ENCODE measurements around the gene FBXO4. TPM values are rescaled to one million over a fixed set of nuclear protein-coding genes. Genes with fewer than 3 reads are reported as not detected.
"Not testable (repeated sequence)": the region's sequence is repeated elsewhere in the genome, so short reads cannot be mapped to it uniquely, and the experiment has no call there.

FBXO4 gene
- total RNA-seq, 4 donors from 2014 or later: 8.7 to 16.4 (median 9.9) TPM

DNA sequence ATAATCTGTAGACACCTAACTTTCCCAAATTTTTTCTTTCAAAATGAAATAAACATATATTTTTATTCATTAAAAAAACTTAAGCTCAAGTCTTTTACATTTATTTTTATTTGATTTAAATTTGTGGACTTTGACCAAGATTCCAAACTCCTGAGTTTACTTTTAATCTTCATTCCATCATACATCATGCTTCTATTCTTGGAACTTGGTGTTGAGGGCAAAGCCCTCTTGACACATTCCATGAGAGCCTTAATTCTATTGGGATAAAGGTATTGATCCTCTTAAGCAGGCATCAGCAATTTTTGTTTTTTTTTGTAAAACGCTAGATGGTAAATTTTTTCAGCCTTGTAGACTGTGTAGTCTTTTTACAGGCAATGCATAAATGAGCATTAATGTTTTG, 53.6 kb downstream of the FBXO4 start:
- H3K4me3 ChIP-seq: no peak overlapping the region
- no peaks in the 10 kb centered on the region for H3K9me3 ChIP-seq
- no peaks in the 10 kb centered on the region for H3K36me3 ChIP-seq
- no peak for TF ChIP-seq POLR2AphosphoS5 (IDR thresholded peaks at IDR 0.05)
- TF ChIP-seq, protein P1, sequence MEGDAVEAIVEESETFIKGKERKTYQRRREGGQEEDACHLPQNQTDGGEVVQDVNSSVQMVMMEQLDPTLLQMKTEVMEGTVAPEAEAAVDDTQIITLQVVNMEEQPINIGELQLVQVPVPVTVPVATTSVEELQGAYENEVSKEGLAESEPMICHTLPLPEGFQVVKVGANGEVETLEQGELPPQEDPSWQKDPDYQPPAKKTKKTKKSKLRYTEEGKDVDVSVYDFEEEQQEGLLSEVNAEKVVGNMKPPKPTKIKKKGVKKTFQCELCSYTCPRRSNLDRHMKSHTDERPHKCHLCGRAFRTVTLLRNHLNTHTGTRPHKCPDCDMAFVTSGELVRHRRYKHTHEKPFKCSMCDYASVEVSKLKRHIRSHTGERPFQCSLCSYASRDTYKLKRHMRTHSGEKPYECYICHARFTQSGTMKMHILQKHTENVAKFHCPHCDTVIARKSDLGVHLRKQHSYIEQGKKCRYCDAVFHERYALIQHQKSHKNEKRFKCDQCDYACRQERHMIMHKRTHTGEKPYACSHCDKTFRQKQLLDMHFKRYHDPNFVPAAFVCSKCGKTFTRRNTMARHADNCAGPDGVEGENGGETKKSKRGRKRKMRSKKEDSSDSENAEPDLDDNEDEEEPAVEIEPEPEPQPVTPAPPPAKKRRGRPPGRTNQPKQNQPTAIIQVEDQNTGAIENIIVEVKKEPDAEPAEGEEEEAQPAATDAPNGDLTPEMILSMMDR (IDR thresholded peaks at IDR 0.05): no peak
- no peak for TF ChIP-seq POLR2A (IDR thresholded peaks at IDR 0.05)
- no peaks in the 10 kb centered on the region for H3K27me3 ChIP-seq
- H3K27ac ChIP-seq: no peak overlapping the region
- H3K4me1 ChIP-seq: no peaks in the 10 kb centered on the region
- DNase-seq (ENCODE audit: low spot score in 2 of 2): no peak
- 87% methylated on average over 1 of the region's 1 CpG for WGBS

DNA sequence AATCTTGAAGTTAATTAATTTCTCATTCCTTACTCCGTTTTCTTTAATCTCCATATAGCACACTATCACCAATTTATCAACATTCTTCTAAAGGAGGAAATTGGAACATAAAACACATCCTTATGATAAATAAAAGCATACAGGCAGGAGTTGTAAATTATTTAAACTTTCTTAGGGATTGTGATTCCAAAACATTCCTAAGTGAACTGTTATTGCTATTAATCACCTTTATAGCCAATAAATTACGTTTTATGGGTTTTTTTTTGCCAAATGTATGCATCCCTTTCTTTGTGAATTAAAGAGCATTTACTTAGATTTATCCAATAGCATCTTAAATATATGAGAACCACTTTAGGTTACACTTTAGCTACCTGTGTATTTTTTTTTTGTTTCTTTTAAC, 55.3 kb downstream of the FBXO4 start:
- 21% methylated on average over 2 of the region's 2 CpGs for WGBS
- no peak for TF ChIP-seq POLR2A (IDR thresholded peaks at IDR 0.05)
- TF ChIP-seq, protein P1 (IDR thresholded peaks at IDR 0.05): no peak
- no peak for TF ChIP-seq POLR2AphosphoS5 (IDR thresholded peaks at IDR 0.05)
- no peak for TF ChIP-seq EP300 (IDR thresholded peaks at IDR 0.05)
- Histone ChIP-seq H3K4me1 (no peaks in the 10 kb centered on the region), H3K4me3 (no peak overlapping the region), H3K27ac (no peak overlapping the region), H3K27me3 (no peaks in the 10 kb centered on the region), H3K36me3 (no peaks in the 10 kb centered on the region), H3K9me3 (no peaks in the 10 kb centered on the region)
- no peak for DNase-seq (ENCODE audit: low spot score in 2 of 2)

DNA sequence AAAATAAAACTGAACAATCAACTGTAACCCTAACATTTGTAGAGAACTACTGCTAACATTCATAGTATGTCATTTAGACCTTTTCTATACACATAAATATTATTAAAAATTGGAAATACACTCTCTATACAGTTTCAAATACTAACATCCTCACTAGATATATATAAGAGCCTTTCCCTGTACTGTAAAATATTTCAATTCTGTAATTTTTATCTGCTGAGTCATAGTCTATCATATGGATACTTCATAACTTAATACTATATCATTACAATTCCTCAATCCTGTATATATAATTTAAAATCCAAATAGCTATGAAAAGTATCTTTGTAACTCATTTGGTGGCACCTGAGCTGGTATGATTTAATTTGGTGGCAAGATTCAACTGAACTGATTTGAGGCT, 55.8 kb downstream of the FBXO4 start:
- no peak for DNase-seq (ENCODE audit: low spot score in 2 of 2)
- TF ChIP-seq EP300 (IDR thresholded peaks at IDR 0.05): no peak
- no peak for TF ChIP-seq POLR2AphosphoS5 (IDR thresholded peaks at IDR 0.05)
- TF ChIP-seq, protein P1 (IDR thresholded peaks at IDR 0.05): no peak
- no peak for TF ChIP-seq POLR2A (IDR thresholded peaks at IDR 0.05)
- no peak overlapping the region for H3K27ac ChIP-seq
- no peak overlapping the region for H3K4me3 ChIP-seq
- H3K36me3 ChIP-seq: no peaks in the 10 kb centered on the region
- no peaks in the 10 kb centered on the region for H3K4me1 ChIP-seq
- no peaks in the 10 kb centered on the region for H3K27me3 ChIP-seq
- H3K9me3 ChIP-seq: no peaks in the 10 kb centered on the region

DNA sequence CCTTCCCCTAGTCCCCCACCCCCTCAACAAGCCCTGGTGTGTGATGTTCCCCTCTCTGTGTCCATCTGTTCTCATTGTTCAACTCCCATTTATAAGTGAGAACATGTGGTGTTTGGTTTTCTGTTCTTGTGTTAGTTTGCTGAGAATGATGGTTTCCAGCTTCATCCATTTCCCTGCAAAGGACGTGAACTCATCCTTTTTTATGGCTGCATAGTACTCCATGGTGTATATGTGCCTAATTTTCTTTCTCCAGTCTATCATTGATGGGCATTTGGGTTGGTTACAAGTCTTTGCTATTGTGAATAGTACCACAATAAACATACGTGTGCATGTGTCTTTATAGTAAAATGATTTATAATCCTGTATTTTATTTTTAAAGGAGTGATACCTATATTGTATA, 57.8 kb downstream of the FBXO4 start:
- not testable (repeated sequence) for H3K27me3 ChIP-seq; H3K27ac ChIP-seq; H3K4me3 ChIP-seq; DNase-seq (ENCODE audit: low spot score in 2 of 2); H3K36me3 ChIP-seq; H3K9me3 ChIP-seq; H3K4me1 ChIP-seq
- WGBS: 83% methylated on average over 2 of the region's 2 CpGs

DNA sequence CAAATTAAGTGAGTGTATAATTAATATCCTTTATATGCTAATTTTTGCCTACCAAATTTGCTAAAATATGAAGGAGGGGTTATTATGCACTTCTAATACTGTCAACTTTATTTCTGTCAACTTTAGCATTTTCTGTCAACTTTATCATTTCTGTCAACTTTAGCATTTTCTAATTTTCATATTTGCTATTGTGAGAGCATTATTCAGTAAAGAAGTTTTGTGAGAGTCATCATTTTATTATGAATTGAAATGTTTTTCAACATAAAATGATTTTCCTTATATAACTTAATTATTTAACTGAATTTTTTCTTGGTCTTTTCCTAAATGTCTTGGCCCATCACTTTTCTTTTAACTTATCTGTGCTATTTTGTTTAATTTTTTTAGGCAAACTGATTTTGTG, 58.2 kb downstream of the FBXO4 start:
- H3K4me3 ChIP-seq: no peak overlapping the region
- no peaks in the 10 kb centered on the region for H3K9me3 ChIP-seq
- H3K36me3 ChIP-seq: no peaks in the 10 kb centered on the region
- TF ChIP-seq, protein P1 (IDR thresholded peaks at IDR 0.05): no peak
- no peak for TF ChIP-seq POLR2A (IDR thresholded peaks at IDR 0.05)
- TF ChIP-seq EP300 (IDR thresholded peaks at IDR 0.05): no peak
- no peak for TF ChIP-seq POLR2AphosphoS5 (IDR thresholded peaks at IDR 0.05)
- no peaks in the 10 kb centered on the region for H3K4me1 ChIP-seq
- no peaks in the 10 kb centered on the region for H3K27me3 ChIP-seq
- DNase-seq (ENCODE audit: low spot score in 2 of 2): no peak
- no peak overlapping the region for H3K27ac ChIP-seq

DNA sequence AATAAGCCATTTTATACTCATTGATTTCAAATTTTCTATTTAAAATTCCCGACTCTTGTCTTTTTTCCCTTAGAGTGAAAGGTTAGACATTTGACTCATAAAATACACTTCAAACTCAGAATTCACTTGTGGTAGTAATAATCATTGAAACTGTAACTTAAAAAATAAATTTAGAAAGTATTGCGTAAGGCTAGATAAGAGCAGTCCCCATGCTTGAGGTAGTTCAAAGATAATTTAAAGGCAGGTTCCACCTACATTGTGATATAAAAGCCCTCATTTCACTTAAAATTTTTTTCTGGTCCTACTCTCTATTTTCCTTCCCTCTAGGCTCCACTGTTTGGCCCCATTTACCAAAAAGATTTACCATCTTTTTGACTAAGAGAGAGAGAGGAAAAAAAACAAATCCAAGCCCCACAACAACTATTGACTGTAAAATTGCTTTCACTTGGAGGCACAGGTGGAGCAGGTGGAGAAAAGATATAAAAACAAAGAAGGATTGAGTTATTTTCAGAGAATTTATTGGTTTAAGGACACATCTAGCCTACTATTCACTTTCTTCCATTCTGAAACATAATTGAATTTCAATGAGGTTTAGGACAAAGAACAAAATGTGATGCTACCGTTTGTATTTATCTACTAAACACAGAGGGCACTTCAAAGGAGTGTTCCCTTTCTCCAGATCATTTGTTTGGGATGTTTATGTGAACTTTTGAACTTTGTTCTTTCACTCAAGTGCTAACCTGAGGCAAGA, 61.0 kb downstream of the FBXO4 start:
- TF ChIP-seq POLR2AphosphoS5 (IDR thresholded peaks at IDR 0.05) (no peak), EP300 (IDR thresholded peaks at IDR 0.05) (no peak), POLR2A (IDR thresholded peaks at IDR 0.05) (no peak)
- TF ChIP-seq, protein P1 (IDR thresholded peaks at IDR 0.05): no peak
- no peaks in the 10 kb centered on the region for H3K27me3 ChIP-seq
- no peak for DNase-seq (ENCODE audit: low spot score in 2 of 2)
- H3K36me3 ChIP-seq: no peaks in the 10 kb centered on the region
- H3K4me1 ChIP-seq: no peaks in the 10 kb centered on the region
- H3K4me3 ChIP-seq: no peak overlapping the region
- 64% methylated on average over 3 of the region's 3 CpGs for WGBS
- no peaks in the 10 kb centered on the region for H3K9me3 ChIP-seq
- no peak overlapping the region for H3K27ac ChIP-seq

All from suprapubic skin (tissue), 4 donors.